Omental fat pad (tissue), 4 donors: ENCODE results near the gene NECAP2. TPM values are rescaled to one million over a fixed set of nuclear protein-coding genes. Genes with fewer than 3 reads are reported as not detected.

ENCODE experiments used
- ATAC-seq: fragments of 150-250 bp; one replicate; pipeline ENCODE4 v1.9.1; 2016; ENCODE audit warnings: mild to moderate bottlenecking, moderate library complexity; ENCODE audit not compliant: low FRiP score
- DNase-seq: peaks from one replicate; pipeline ENCODE4 v3.0.0-alpha.2; 2019; ENCODE audit warnings: low spot score
- total RNA-seq, 4 donors: library from RNA; depleted of rRNA; stranded (reverse); fragments of >200 nt; gene quantifications; one replicate each; pipeline ENCODE4 v1.1.0, GENCODE V29; 2016
- TF ChIP-seq, protein P1 (sequence below), 3 donors: fragments of 450-650 bp; IDR thresholded peaks; one replicate each; pipeline ENCODE4 v1.5.1; 2016 to 2017; ENCODE audit warnings: antibody characterized with exemption in 3 of 3, mild to moderate bottlenecking in 3 of 3, moderate library complexity in 2 of 3

The NECAP2 gene
- total RNA-seq, 4 donors from 2014 or later: 46.9 to 89.5 (median 60.4) TPM

DNA sequence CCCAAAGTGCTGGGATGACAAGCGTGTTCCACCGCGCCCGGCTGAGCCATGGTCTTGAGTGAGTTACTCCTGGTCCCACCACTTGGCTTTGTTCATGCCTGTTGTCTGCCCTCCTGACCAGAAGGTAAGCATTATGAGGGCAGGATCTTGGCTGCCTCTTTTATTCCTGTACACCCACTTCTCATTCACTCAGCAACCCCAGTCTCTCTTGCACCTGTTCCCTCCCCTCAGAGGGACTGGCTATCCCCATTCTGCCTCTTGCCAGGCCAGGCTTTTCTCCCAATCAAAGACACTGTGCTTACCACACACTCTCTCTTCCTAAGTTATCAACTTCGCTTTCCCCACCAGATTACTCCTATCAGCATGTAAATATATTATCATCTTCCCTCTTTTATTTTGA lies 29.7 kb upstream of the NECAP2 start:
- TF ChIP-seq, protein P1, sequence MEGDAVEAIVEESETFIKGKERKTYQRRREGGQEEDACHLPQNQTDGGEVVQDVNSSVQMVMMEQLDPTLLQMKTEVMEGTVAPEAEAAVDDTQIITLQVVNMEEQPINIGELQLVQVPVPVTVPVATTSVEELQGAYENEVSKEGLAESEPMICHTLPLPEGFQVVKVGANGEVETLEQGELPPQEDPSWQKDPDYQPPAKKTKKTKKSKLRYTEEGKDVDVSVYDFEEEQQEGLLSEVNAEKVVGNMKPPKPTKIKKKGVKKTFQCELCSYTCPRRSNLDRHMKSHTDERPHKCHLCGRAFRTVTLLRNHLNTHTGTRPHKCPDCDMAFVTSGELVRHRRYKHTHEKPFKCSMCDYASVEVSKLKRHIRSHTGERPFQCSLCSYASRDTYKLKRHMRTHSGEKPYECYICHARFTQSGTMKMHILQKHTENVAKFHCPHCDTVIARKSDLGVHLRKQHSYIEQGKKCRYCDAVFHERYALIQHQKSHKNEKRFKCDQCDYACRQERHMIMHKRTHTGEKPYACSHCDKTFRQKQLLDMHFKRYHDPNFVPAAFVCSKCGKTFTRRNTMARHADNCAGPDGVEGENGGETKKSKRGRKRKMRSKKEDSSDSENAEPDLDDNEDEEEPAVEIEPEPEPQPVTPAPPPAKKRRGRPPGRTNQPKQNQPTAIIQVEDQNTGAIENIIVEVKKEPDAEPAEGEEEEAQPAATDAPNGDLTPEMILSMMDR (IDR thresholded peaks at IDR 0.05): no peak
- no peak for ATAC-seq
- no peak for DNase-seq

DNA sequence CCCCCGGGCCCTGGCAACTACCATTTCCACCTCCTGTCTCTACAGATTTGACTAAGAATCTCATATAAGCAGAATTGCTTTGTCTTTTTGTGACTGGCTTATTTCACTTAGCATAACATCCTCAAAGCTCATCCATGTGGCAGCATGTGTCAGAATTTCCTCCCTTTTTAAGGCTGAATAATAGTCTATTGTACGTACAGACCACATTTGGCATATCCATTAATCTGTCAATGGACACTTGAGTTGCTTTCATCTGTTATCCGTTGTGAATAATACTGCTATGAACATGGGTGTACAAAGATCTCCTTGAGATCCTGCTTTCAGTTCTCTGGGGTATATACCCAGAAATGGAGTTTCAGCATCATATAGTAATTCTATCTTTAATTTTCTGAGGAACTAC lies 27.3 kb upstream of the NECAP2 start:
- TF ChIP-seq, protein P1 (IDR thresholded peaks at IDR 0.05): no peak
- DNase-seq (no peak), ATAC-seq (no peak)

DNA sequence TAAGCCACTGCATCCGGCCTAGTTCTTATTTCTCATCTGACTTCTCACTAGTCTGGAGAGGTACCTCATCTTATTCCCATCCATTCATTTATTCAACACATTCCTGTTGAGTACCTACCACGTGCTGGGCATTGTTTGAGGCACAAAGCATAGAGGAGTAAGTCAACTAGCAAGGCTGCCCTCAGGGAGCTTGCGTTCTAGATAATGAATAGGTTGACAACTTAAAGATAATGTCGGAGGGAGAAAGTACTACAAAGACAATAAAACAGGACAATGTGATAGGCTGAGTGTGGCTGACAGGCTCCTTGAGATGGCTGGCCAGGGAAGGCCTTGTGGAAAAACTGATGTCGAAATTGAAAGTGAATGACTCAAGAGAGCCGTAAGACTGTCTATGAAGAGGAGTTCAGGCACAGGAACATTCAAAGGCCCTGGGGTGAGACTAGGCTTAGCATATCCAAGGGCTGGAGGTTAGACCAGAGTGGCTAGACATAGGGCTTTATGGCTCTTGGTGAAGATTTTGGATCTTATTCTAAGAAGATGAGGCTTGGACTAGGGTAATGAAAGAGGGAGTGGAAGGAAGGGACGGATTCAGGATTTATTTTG lies 21.6 kb upstream of the NECAP2 start:
- no peak for ATAC-seq
- DNase-seq: no peak
- TF ChIP-seq, protein P1 (IDR thresholded peaks at IDR 0.05): no peak

DNA sequence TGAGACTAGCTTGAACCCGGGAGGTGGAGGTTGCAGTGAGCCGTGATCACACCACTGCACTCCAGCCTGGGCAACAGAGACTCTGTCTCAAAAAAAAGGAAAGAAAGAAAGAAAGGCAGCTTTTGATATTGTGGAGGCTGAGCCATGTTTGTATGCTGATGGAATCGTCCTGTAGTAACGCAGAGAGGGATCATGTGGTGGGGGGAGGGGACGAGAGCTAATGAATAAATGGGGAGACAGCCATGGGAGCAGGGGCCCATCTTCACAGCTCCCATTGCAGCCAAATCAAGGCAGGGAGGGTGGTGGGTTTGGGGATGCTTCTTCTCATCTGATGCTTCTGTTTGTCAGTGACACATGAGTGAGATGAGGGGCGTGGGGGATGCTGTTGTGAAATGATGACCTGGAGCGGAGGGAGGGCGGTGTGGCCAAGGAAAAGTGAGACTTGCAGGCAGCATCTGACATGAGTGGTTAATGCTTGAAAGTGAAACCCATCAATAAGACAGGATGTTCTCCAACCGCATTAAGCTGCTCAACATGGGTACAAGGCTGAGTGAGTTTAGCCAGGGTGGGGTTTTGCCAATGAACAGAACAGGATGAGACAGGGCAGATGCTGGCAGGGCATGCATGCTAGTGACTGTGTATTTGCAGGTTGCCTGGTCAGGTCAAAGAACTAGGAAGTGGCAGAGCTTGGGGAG lies 20.0 kb upstream of the NECAP2 start:
- no peak for DNase-seq
- no peak for ATAC-seq
- TF ChIP-seq, protein P1 (IDR thresholded peaks at IDR 0.05): no peak

DNA sequence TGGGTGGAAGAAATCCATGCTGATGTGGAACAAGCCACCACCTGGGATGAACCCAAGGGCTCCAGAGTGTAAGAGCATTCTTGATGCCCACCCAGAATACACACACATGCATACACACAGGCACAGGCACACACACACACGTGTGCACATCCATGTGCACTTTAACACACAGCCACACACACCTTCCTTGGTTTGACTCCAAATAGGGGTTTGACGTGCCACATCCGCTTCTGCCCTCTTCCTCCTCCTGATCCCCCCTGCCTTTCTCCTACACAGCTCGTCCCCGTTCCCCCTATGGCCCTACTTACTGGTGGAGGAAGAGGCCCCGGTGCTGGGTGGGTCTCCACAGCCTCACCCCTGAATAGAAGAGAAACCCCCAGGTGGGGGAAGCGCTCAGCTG lies 19.3 kb upstream of the NECAP2 start:
- TF ChIP-seq, protein P1 (IDR thresholded peaks at IDR 0.05): no peak
- DNase-seq (no peak), ATAC-seq (no peak)

DNA sequence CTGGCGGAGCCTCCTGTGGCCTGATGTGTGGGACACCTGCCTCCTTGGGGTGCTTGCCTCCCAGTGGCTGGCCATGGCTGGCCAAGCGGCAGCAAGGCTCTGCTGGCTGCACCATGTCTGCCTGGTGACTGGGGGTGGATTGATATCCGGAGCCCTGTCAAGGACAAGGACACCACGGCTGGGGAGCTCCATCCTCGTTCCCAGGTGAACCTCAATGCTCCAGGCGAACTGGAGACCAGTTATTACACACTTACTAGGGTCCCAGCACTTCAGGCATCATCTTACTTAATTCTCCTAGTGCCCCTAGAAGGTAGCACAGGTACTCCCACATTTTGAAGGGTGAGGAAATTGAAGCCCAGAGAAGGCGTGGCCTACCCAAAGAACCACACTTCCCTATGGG lies 18.5 kb upstream of the NECAP2 start:
- no peak for ATAC-seq
- TF ChIP-seq, protein P1 (IDR thresholded peaks at IDR 0.05): no peak
- DNase-seq: no peak
